IPS DF 4.7 (cell line): Measurements from ENCODE around the gene ERAP2.
"Not testable (repeated sequence)": the region's sequence is repeated elsewhere in the genome, so short reads cannot be mapped to it uniquely, and the experiment has no call there.

ENCODE experiments used
- DNase-seq: peaks from one replicate; pipeline ENCODE4 v3.0.0-alpha.2; 2013; ENCODE audit warnings: low spot score; ENCODE audit errors: extremely low read depth

Gene ERAP2

GRCh38 chr5:96876292-96876850 is at the start of gene ERAP2:
TSS of gene ERAP2 (plus strand) at chr5:96876500. CDS start at chr5:96879686, 3,186 bp downstream.
- DNase-seq = no peak

DNA sequence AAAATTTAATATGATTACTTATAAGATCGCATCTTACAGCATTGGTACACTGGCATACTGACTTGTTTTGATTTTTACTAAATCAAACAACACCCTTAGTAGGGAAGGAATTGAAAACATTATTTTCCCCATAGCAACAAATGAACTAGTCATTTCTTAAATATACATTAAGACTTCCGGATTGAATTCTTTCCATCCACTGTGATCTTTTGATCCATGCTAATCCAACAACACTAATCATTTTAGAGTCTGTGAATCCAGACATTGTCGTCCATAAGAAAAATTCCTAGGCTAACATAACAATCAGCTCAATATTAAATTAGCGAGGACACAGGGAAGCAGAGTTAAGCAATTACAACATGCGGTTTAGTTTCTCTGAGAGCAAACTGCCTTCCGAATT is 47.0 kb upstream of the ERAP2 start:
- DNase-seq = no peak

GRCh38 chr5:96834016-96834415 is 42.3 kb upstream of the ERAP2 start:
- DNase-seq = no peak

DNA sequence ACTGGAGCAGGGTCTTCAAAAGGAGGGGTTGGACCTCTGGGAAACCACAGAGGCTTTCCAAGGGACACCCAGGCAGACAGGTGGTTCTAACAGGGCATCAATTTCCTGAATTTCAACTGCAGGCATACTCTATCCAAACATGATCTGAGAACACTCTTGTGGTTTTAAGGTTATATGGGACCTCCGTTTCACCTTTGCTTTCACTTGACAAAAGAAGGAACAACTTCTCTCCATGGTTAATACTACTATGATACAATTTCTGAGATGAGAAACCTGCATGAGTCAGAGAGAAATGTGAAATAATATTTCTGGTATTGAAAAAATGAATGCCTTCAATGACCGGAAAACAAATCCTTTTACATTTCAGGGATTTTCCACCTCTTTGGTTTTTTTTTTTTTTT is 40.5 kb upstream of the ERAP2 start:
- no peak for DNase-seq

DNA sequence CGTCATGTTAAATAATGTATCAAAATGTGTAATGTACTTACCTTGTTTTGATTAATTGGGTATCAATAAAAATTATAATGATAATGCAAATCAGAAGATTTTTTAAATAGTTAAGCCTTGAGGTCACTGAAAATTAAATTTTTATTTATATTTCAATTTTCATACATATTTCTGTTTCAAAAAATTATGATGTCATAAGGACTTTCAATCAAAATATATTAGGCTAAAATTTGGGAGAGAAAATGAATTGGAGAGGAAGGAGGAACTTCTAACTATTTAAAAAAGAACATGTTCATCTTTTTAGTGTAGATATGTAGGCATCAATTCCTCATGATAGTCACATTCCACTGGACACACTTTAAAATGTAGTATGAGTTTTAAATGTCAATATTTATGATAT is 39.5 kb upstream of the ERAP2 start:
- no peak for DNase-seq

DNA sequence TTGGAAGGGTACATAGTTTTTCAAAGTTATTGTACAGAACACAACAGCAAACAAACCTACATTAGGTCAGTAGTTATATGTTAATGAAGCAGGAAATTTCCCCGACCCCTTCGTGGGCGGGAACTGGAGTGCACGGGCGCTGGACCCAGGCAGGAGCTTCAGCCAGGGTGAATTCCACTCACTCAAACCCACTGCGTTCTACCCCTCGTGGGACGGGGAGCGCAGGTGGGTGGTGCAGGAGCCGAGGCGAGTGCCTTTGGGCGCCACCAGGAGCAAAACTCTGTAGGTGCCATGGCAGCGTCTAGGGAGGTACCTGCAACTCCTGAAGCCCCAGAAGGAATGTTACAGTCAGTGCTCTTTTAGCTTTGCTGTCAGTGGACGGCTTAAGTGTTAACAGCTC is 39.0 kb upstream of the ERAP2 start:
- no peak for DNase-seq

DNA sequence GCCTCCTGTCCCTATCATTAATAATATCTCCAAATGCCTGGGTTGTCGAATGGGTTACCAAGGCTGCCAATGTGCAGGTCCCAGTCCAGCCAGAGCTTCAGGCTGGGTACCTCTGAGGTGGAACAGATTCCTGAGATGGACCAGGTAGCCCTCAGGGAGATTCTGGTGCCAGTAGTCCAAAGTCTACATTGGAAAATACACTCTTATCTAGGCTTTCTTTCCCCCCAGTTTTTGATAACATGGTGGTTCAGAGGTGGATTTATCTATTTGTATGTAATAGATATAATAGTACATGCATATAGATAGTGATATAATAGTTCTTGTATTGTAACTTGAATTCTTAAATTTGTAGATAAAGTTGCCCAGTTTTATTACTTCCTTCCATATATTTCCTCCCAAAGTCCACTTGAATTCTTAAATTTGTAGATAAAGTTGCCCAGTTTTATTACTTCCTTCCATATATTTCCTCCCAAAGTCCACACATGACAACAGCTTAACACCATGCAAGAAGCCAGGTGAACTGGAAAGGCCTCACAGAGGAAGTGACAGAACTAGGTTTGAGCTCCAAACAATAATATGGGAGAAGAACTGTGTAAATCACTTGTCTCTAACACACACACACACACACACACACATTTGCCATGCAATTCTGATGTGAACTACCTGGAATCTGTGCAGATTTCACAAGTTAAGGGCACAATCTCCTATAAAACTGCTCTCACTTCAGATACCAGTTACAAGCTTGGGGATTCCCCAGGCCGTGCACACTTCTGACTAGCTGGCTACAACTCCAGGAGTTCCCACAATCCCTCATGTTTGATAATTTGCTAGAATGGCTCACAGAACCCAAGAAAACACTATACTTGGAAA is 37.9 kb upstream of the ERAP2 start:
- DNase-seq = no peak

DNA sequence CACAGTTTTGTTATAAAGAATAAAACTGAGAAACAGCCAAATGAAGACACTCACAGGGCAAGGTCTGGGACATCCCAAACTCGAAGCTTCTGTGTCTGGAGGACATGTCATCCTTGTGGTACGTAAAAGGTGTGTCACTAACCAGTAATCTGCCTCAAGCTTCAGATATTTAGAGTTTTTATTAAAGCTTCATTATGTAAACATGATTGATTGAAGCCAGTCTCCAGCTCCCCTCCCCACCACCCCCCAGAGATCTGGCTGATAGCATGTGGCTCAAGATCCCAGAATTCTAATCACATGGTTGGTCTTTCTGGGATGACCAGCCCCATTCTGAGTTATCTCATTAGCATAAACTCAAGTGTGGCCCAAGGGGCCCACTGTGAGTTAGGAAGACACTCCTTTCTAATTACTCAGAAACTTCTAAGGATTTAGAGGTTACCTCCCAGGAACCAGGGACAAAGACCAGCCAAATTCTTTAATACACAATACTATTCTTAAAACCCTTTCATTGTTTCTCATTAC is 37.2 kb upstream of the ERAP2 start:
- DNase-seq = no peak

GRCh38 chr5:96841931-96842330 is 34.4 kb upstream of the ERAP2 start:
- not testable (repeated sequence) for DNase-seq

GRCh38 chr5:96843140-96843539 is 33.2 kb upstream of the ERAP2 start:
- DNase-seq = no peak

- DNase-seq = no peak
These were observed 31.8 kb upstream of the ERAP2 start for GRCh38 chr5:96844481-96844990.

DNA sequence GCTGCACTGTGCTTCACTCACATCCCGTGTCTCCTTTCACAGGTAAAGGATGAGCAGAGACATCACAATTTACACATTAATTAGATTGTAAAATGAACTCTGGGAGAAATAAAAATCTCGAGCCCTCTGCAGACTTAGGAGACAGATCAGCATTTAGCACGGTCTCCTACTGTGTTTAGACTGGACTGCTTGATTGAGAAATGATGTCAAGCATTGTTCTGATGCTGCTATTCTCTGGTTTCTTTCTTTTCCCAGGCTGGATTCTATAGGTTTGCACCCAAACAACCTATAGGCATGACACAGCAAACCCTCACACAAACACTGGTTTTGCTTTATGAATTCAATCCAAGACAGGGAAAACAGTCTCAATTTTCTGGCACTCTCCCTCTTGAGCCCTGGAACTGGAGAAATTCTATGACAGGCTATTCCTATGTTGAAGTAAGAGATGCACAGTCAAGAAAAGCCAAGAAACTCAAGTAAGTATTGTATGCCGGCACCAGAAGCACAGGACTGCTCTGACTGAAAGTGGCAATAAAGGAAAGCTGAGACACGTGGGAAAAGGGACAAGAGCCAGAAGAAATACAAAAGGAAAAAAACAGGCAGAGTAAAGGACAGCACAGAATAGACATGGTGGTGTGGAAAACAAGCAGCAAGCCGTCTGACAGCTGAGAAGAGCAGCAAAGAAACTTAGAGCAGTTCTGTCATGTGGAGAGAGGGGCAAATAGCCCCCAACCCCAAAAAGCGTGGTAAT is 24.8 kb upstream of the ERAP2 start:
- DNase-seq = no peak

GRCh38 chr5:96852759-96853158 is 23.5 kb upstream of the ERAP2 start:
- DNase-seq = no peak

DNA sequence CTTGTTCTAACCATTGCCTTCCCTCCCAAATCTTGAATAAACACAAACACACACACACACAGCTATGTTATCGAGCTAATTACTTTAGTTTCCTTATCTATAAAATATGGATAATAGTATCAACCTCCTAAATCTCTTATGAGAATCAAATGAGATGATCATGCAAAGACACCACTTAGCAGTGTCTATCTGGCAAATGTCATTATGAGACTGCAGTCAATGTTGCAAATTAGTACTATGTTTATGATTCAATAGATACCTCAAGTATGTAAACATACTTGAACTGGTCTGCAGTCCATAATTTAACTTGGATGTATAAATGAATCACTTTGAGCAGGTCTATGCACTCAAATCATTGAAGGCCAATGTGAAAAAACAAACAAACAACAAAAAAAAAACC is 22.2 kb upstream of the ERAP2 start:
- DNase-seq = no peak

GRCh38 chr5:96855031-96855872 is 21.0 kb upstream of the ERAP2 start:
- no peak for DNase-seq

DNA sequence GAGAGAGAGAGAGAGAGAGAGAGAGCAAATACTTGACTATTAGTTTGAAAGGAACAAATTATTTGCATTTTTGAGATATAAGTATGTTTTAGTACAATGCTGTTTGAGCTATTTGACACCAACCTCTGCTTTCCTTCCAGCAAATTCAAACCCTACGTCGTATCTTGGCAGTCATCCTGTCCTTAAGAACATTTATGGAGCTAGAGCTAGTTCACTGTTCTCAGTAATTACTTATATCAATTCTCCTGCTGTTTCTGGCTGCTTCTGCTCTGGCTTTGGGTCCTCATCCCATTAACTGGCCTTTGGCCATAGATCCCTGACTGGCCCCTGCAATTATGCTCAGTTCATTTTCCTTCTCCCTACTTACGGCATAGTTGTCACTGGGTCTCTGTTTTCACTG is 19.9 kb upstream of the ERAP2 start:
- DNase-seq = no peak

DNA sequence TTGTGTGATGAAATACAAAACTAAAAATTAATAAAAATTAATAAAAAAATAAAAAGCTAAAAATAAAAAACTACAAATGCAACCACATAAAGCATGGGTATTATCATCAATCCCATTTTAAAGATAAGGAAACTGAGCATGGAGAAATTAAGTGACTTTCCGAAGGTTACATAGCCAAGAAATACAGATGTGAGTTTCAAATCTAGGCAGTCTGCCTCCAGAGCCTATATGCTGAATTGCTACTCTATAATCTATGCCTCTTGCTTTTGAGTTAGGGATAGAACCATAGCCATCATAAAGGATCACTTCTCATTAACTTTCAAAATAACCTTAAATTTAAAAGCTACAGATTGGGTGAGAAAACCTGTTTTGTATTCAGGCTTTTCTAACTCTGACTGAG is 18.8 kb upstream of the ERAP2 start:
- no peak for DNase-seq

DNA sequence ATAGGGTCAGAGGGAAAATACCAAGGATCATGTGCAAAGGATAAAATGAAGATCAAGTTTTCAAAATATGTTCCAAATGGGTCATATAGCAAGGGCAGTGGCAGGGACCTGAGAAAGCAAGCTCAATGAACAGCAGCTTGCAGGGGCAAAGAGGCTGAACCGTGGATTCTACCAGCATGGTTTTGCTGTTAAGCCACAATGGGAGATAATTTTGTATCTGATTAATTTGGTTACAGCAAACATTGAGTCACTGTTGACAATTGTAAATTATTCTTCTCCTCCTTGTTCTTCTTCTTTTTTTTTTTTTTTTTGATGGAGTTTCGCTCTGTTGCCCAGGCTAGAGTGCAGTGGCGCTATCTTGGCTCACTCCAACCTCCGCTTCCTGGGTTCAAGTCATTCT is 18.4 kb upstream of the ERAP2 start:
- DNase-seq = no peak

- DNase-seq = no peak
These were observed 16.9 kb upstream of the ERAP2 start for GRCh38 chr5:96859375-96859774.

DNA sequence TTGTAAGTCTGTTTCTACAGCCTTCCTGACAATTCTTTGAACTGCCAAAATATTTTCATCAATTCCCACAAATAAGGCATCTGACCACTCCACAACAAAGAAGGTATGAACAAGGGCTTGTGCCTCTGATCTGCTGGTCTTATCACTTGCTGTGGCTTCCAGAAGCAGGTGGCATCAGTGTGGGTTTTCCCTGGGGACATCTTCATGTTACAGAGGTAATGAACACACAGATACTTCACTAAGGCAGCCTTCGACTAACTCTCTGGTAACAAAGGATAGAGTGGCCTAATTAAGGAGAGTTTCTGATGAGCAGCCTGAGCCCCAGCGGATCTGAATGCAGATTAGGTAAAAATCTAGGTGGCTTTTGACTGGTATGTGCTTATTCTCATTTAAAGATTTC is 15.2 kb upstream of the ERAP2 start:
- DNase-seq = no peak

DNA sequence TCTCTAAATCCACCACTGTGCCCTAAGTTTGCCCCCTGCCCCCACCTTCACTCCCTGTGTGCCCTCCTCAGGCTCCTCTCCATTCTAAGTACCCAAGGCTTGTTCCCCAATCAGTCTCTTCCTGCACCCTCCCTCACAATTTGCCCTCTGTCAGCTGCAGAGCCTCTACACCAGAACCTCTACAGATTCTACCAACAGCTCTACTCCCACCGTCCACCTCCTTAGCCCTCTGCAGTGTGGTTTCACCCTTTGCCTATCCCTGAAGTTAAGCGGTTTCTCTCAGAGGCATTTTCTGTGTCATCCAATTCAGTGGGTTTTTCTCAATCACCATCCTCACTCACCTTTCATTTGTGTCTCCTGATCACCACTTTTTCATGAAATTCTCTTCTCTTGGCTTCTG is 13.2 kb upstream of the ERAP2 start:
- no peak for DNase-seq
